ENCODE results near the gene EXPH5.

DNA sequence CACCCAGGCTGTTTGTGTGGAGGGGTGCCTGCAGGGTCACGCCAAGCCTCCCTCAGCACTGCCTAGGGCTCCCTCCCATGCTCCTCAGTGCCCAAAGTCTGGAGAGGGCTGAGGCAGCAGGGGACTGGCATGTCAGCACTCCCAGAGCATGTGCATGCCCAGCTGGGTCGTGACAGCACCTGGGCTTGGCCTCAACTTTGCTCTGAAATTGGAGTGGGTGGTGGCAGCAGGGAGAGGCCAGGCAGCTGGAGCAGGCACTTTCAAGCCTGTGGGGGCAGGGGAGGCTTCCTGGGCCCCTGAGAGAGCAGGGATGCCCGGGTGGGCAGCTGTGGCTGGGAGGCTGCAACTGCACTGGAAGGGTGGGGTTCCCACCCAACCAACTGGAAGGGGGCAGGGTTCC lies 35.7 kb upstream of the EXPH5 start:
- TF ChIP-seq, protein P1, sequence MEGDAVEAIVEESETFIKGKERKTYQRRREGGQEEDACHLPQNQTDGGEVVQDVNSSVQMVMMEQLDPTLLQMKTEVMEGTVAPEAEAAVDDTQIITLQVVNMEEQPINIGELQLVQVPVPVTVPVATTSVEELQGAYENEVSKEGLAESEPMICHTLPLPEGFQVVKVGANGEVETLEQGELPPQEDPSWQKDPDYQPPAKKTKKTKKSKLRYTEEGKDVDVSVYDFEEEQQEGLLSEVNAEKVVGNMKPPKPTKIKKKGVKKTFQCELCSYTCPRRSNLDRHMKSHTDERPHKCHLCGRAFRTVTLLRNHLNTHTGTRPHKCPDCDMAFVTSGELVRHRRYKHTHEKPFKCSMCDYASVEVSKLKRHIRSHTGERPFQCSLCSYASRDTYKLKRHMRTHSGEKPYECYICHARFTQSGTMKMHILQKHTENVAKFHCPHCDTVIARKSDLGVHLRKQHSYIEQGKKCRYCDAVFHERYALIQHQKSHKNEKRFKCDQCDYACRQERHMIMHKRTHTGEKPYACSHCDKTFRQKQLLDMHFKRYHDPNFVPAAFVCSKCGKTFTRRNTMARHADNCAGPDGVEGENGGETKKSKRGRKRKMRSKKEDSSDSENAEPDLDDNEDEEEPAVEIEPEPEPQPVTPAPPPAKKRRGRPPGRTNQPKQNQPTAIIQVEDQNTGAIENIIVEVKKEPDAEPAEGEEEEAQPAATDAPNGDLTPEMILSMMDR (tag by site-specific recombination; IDR thresholded peaks at IDR 0.05) = no peak
- TF ChIP-seq ZNF76 (tag by site-specific recombination; IDR thresholded peaks at IDR 0.05; ENCODE audit: borderline replicate concordance, low read depth) (no peak), SETDB1 (IDR thresholded peaks at IDR 0.05; ENCODE audit: insufficient read length, low read length) (no peak), YY1 (tag by site-specific recombination; IDR thresholded peaks at IDR 0.05) (no peak), ZNF677 (tag by site-specific recombination; IDR thresholded peaks at IDR 0.05) (no peak)
